Neural progenitor cell (in vitro differentiated cells): ENCODE measurements around the gene NOL6.

Source experiments
- CTCF ChIP-seq: fragments of 200-600 bp; sonication (generic); IDR thresholded peaks from 2 replicates; pipeline ENCODE4 v1.5.1; 2017; ENCODE audit warnings: antibody characterized with exemption, mild to moderate bottlenecking
- EZH2 ChIP-seq: fragments of 200-600 bp; sonication (generic); IDR thresholded peaks from 2 replicates; pipeline ENCODE4 v1.6.1; 2017; ENCODE audit warnings: antibody characterized with exemption, mild to moderate bottlenecking, moderate library complexity

- TF ChIP-seq CTCF (peak; percentile 29), EZH2 (no peak)
These were observed 24.7 kb upstream of the NOL6 start for GRCh38 chr9:33498387-33498786.
